Activated CD4-positive, CD25-positive, alpha-beta regulatory T cell (primary cell): Measurements from ENCODE around the gene ANKRD2.

Source experiments
- DNase-seq, 4 experiments: peaks; one replicate each; lab custom pipeline; 2025; lab: John Stamatoyannopoulos, UW

ANKRD2 gene

GRCh38 chr10:97596101-97597082 is 23.8 kb downstream of the ANKRD2 start:
- DNase-seq, result no peak

- DNase-seq, result no peak
Observed at GRCh38 chr10:97597778-97598177, 25.2 kb downstream of the ANKRD2 start.

- DNase-seq, result no peak
Observed at GRCh38 chr10:97598407-97599271, 26.1 kb downstream of the ANKRD2 start.

- no peak for DNase-seq
Observed at GRCh38 chr10:97599272-97599619, 26.7 kb downstream of the ANKRD2 start.

GRCh38 chr10:97600616-97601015 is 28.0 kb downstream of the ANKRD2 start:
- no peak for DNase-seq

GRCh38 chr10:97601268-97602215 is 29.0 kb downstream of the ANKRD2 start:
- DNase-seq, result no peak

GRCh38 chr10:97607095-97607636 is 34.6 kb downstream of the ANKRD2 start:
- DNase-seq, result no peak

- DNase-seq, result no peak
Observed at GRCh38 chr10:97608991-97609561, 36.5 kb downstream of the ANKRD2 start.

GRCh38 chr10:97611473-97611872 is 38.9 kb downstream of the ANKRD2 start:
- no peak for DNase-seq

- DNase-seq, result no peak
Observed at GRCh38 chr10:97612386-97612785, 39.8 kb downstream of the ANKRD2 start.

- no peak for DNase-seq
Observed at GRCh38 chr10:97618285-97618684, 45.7 kb downstream of the ANKRD2 start.

GRCh38 chr10:97618733-97619132 is 46.2 kb downstream of the ANKRD2 start:
- no peak for DNase-seq

- DNase-seq, result no peak
Observed at GRCh38 chr10:97623277-97623676, 50.7 kb downstream of the ANKRD2 start.

- no peak for DNase-seq
Observed at GRCh38 chr10:97627731-97628130, 55.2 kb downstream of the ANKRD2 start.

GRCh38 chr10:97628228-97628627 is 55.6 kb downstream of the ANKRD2 start:
- no peak for DNase-seq

GRCh38 chr10:97629289-97629688 is 56.7 kb downstream of the ANKRD2 start:
- DNase-seq, result no peak

GRCh38 chr10:97631098-97631497 is 58.5 kb downstream of the ANKRD2 start:
- no peak for DNase-seq

GRCh38 chr10:97632949-97633884 is 60.6 kb downstream of the ANKRD2 start, which contains the start of gene MORN4:
MORN4 (minus strand) TSS chr10:97633500; CDS start chr10:97619653, 13,847 bp downstream.
- DNase-seq, result peak; percentile 79 to 87 (median 80)
